HEK293 (cell line): Measurements from ENCODE around the gene OSBPL10.
A peak's percentile ranks its signal among the peaks of the same experiment; 100 is the strongest.

Experiments used
- CTCF ChIA-PET: fragments of 350-600 bp; formaldehyde crosslinking; extraction: SDS; loops from one replicate; lab custom pipeline; 2021; ENCODE audit warnings: antibody characterized with exemption; lab: Yijun Ruan, JAX
- POLR2A ChIA-PET: fragments of 300-600 bp; formaldehyde crosslinking; extraction: SDS; loops from one replicate; lab custom pipeline; 2020; ENCODE audit warnings: antibody characterized with exemption, inconsistent platforms; lab: Yijun Ruan, JAX
- H3K27ac ChIP-seq: fragments of 200-500 bp; sonication (Bioruptor generic); 2 replicates; pipeline ENCODE4 v1.5.1; 2014; ENCODE audit warnings: low read depth, low read length, control low read depth, inconsistent platforms; ENCODE audit errors: extremely low read depth
- H3K36me3 ChIP-seq, 2 experiments: fragments of 200-500 bp in 1 of 2; sonication (Bioruptor generic) in 1 of 2; 1 replicate in 1 of 2; 2 replicates in 1 of 2; pipeline ENCODE4 v1.5.1; 2014 to 2017; ENCODE audit warnings: inconsistent platforms in 2 of 2, low read length in 2 of 2; ENCODE audit not compliant: control insufficient read depth in 2 of 2, insufficient read depth in 1 of 2
- H3K4me1 ChIP-seq: fragments of 200-500 bp; sonication (Bioruptor generic); 2 replicates; pipeline ENCODE4 v1.5.1; 2014; ENCODE audit warnings: mild to moderate bottlenecking, low read length, inconsistent platforms; ENCODE audit not compliant: control insufficient read depth, insufficient read depth
- H3K4me3 ChIP-seq: 2 replicates; pipeline ENCODE4 v1.5.1; 2011; ENCODE audit warnings: low read depth, mild to moderate bottlenecking, control low read depth, low read length, moderate library complexity
- H3K9me3 ChIP-seq: fragments of 200-500 bp; sonication (Bioruptor generic); 2 replicates; pipeline ENCODE4 v1.5.1; 2014; ENCODE audit warnings: low read depth, low read length, inconsistent platforms; ENCODE audit not compliant: control insufficient read depth, insufficient read depth
- FEZF1 ChIP-seq: fragments of 450-650 bp; formaldehyde crosslinking; IDR thresholded peaks from 2 replicates; pipeline ENCODE4 v1.5.1; 2016; ENCODE audit warnings: missing biosample characterization, missing genetic modification characterization
- GLI2 ChIP-seq: fragments of 450-650 bp; formaldehyde crosslinking; IDR thresholded peaks from 2 replicates; pipeline ENCODE4; 2017; ENCODE audit warnings: missing biosample characterization, missing genetic modification characterization, low read depth, borderline replicate concordance
- HOXC10 ChIP-seq: sonication (generic); formaldehyde crosslinking; IDR thresholded peaks from 2 replicates; pipeline ENCODE4 v1.8.1; 2023; ENCODE audit warnings: mild to moderate bottlenecking, missing genetic modification reagents
- KLF1 ChIP-seq: fragments of 450-650 bp; formaldehyde crosslinking; IDR thresholded peaks from 2 replicates; pipeline ENCODE4 v1.5.1; 2016; ENCODE audit warnings: missing biosample characterization, missing genetic modification characterization
- KLF16 ChIP-seq: fragments of 450-650 bp; formaldehyde crosslinking; IDR thresholded peaks from 2 replicates; pipeline ENCODE4 v1.5.1; 2017; ENCODE audit warnings: missing biosample characterization, missing genetic modification characterization
- MYNN ChIP-seq: fragments of 450-650 bp; formaldehyde crosslinking; IDR thresholded peaks from 2 replicates; pipeline ENCODE4 v1.5.1; 2016; ENCODE audit warnings: missing biosample characterization, missing genetic modification characterization, borderline replicate concordance
- MZF1 ChIP-seq: fragments of 450-650 bp; formaldehyde crosslinking; IDR thresholded peaks from 2 replicates; pipeline ENCODE4 v1.5.1; 2017; ENCODE audit warnings: missing biosample characterization, missing genetic modification characterization, borderline replicate concordance
- OSR2 ChIP-seq: fragments of 450-650 bp; formaldehyde crosslinking; IDR thresholded peaks from 2 replicates; pipeline ENCODE4 v1.5.1; 2016; ENCODE audit warnings: missing biosample characterization, missing genetic modification characterization
- PRDM10 ChIP-seq: fragments of 450-650 bp; formaldehyde crosslinking; IDR thresholded peaks from 2 replicates; pipeline ENCODE4 v1.5.1; 2016; ENCODE audit warnings: missing biosample characterization, missing genetic modification characterization
- PRDM6 ChIP-seq: fragments of 450-650 bp; formaldehyde crosslinking; IDR thresholded peaks from 2 replicates; pipeline ENCODE4 v1.5.1; 2017; ENCODE audit warnings: missing biosample characterization, missing genetic modification characterization
- REPIN1 ChIP-seq: fragments of 450-650 bp; formaldehyde crosslinking; IDR thresholded peaks from 2 replicates; pipeline ENCODE4 v1.5.1; 2017; ENCODE audit warnings: missing biosample characterization, missing genetic modification characterization, low read depth
- SP7 ChIP-seq: fragments of 450-650 bp; formaldehyde crosslinking; IDR thresholded peaks from 2 replicates; pipeline ENCODE4 v1.5.1; 2016; ENCODE audit warnings: missing biosample characterization, missing genetic modification characterization
- TRIM28 ChIP-seq: IDR thresholded peaks from 2 replicates; pipeline ENCODE4 v1.6.1; 2011; ENCODE audit warnings: low read length, control low read depth, borderline replicate concordance
- ZBTB26 ChIP-seq: fragments of 450-650 bp; formaldehyde crosslinking; optimal IDR thresholded peaks from 2 replicates; pipeline ENCODE3; 2016; ENCODE audit warnings: missing biosample characterization, mild to moderate bottlenecking, missing genetic modification characterization
- ZNF146 ChIP-seq: fragments of 450-650 bp; formaldehyde crosslinking; IDR thresholded peaks from 2 replicates; pipeline ENCODE4 v1.5.1; 2016; ENCODE audit warnings: missing biosample characterization, missing genetic modification characterization
- ZNF221 ChIP-seq: fragments of 450-650 bp; formaldehyde crosslinking; IDR thresholded peaks from 2 replicates; pipeline ENCODE4 v1.5.1; 2017; ENCODE audit warnings: missing biosample characterization, missing genetic modification characterization, borderline replicate concordance
- ZNF248 ChIP-seq: fragments of 450-650 bp; formaldehyde crosslinking; IDR thresholded peaks from 2 replicates; pipeline ENCODE4 v1.5.1; 2017; ENCODE audit warnings: missing biosample characterization, missing genetic modification characterization
- ZNF335 ChIP-seq: fragments of 450-650 bp; formaldehyde crosslinking; conservative IDR thresholded peaks from 2 replicates; pipeline ENCODE4 v1.5.1; 2016; ENCODE audit warnings: missing biosample characterization, missing genetic modification characterization
- ZNF362 ChIP-seq: fragments of 450-650 bp; formaldehyde crosslinking; IDR thresholded peaks from 2 replicates; pipeline ENCODE4 v1.5.1; 2016; ENCODE audit warnings: missing biosample characterization, missing genetic modification characterization
- ZNF366 ChIP-seq: fragments of 450-650 bp; formaldehyde crosslinking; conservative IDR thresholded peaks from 2 replicates; pipeline ENCODE4 v1.5.1; 2016; ENCODE audit warnings: missing biosample characterization, missing genetic modification characterization
- ZNF394 ChIP-seq: fragments of 450-650 bp; formaldehyde crosslinking; IDR thresholded peaks from 2 replicates; pipeline ENCODE4 v1.5.1; 2016; ENCODE audit warnings: missing biosample characterization, missing genetic modification characterization, mild to moderate bottlenecking, moderate library complexity, borderline replicate concordance
- ZNF513 ChIP-seq: fragments of 450-650 bp; IDR thresholded peaks from 2 replicates; pipeline ENCODE4 v1.5.1; 2018; ENCODE audit warnings: missing biosample characterization, missing genetic modification characterization
- ZNF529 ChIP-seq: fragments of 450-650 bp; formaldehyde crosslinking; IDR thresholded peaks from 2 replicates; pipeline ENCODE4 v1.5.1; 2017; ENCODE audit warnings: missing genetic modification characterization, missing biosample characterization; ENCODE audit not compliant: insufficient replicate concordance
- ZNF629 ChIP-seq: fragments of 450-650 bp; formaldehyde crosslinking; IDR thresholded peaks from 2 replicates; pipeline ENCODE4 v1.5.1; 2017; ENCODE audit warnings: missing biosample characterization, missing genetic modification characterization
- ZNF639 ChIP-seq: fragments of 450-650 bp; formaldehyde crosslinking; IDR thresholded peaks from 2 replicates; pipeline ENCODE4 v1.5.1; 2016; ENCODE audit warnings: missing biosample characterization, missing genetic modification characterization
- ZNF654 ChIP-seq: fragments of 450-650 bp; formaldehyde crosslinking; IDR thresholded peaks from 2 replicates; pipeline ENCODE4 v1.5.1; 2016; ENCODE audit warnings: low read depth, missing biosample characterization, missing genetic modification characterization
- ZNF664 ChIP-seq: fragments of 450-650 bp; formaldehyde crosslinking; IDR thresholded peaks from 2 replicates; pipeline ENCODE4 v1.5.1; 2016; ENCODE audit warnings: missing biosample characterization, missing genetic modification characterization
- ZNF843 ChIP-seq: fragments of 450-650 bp; formaldehyde crosslinking; IDR thresholded peaks from 2 replicates; pipeline ENCODE4 v1.5.1; 2016; ENCODE audit warnings: missing biosample characterization, missing genetic modification characterization

The OSBPL10 gene

GRCh38 chr3:31968369-31968926 is 12.6 kb downstream of the OSBPL10 start:
- no peak for TF ChIP-seq HOXC10
- no peak for TF ChIP-seq KLF16 (tag by site-specific recombination)
- TF ChIP-seq ZNF221 (tag by site-specific recombination) = no peak
- no peak for TF ChIP-seq ZNF394
- no peak for TF ChIP-seq ZBTB26
- no peak for TF ChIP-seq GLI2 (tag by site-specific recombination)
- no peak for TF ChIP-seq ZNF335 (tag by site-specific recombination)
- TF ChIP-seq ZNF529 (tag by site-specific recombination) = no peak
- no peak for TF ChIP-seq TRIM28
- peak; percentile 17; the same call in 1 of the 2 replicates for TF ChIP-seq OSR2 (tag by site-specific recombination)
- TF ChIP-seq KLF1 (tag by site-specific recombination) = no peak
- no peak for TF ChIP-seq ZNF629 (tag by site-specific recombination)
- TF ChIP-seq MYNN = peak; percentile 93
- 0 out of 2 replicates have a peak, but pooled peaks have one; percentile 25 for TF ChIP-seq ZNF362
- no peak for TF ChIP-seq ZNF248 (tag by site-specific recombination)
- TF ChIP-seq FEZF1 (tag by site-specific recombination) = peak; percentile 84
- no peak for TF ChIP-seq ZNF146
- TF ChIP-seq ZNF366 (tag by site-specific recombination) = 0 out of 2 replicates have a peak, but pooled peaks have one; percentile 13
- TF ChIP-seq ZNF639 (tag by site-specific recombination) = no peak
- TF ChIP-seq SP7 (tag by site-specific recombination) = no peak
- no peak for TF ChIP-seq ZNF513 (tag by site-specific recombination)
- TF ChIP-seq REPIN1 = no peak
- 0 out of 2 replicates have a peak, but pooled peaks have one; percentile 4 for TF ChIP-seq ZNF654 (tag by site-specific recombination)
- TF ChIP-seq ZNF664 = peak; percentile 32; the same call in 1 of the 2 replicates
- peak; percentile 54 for TF ChIP-seq PRDM10 (tag by site-specific recombination)
- peak; percentile 73; the same call in 1 of the 2 replicates for TF ChIP-seq ZNF843 (tag by site-specific recombination)
- TF ChIP-seq MZF1 (tag by site-specific recombination) = no peak
- peak; percentile 76 for TF ChIP-seq PRDM6

More at GRCh38 chr3:31968369-31968926, 12.6 kb downstream of the OSBPL10 start:
- Histone ChIP-seq H3K27ac (peak overlapping the region; percentile 47), H3K4me3 (no peak overlapping the region), H3K4me1 (peaks cover 2% of the 10 kb centered on the region; the same call in 1 of the 2 replicates), H3K36me3 (no peaks in the 10 kb centered on the region), H3K9me3 (no peaks in the 10 kb centered on the region)
- POLR2A ChIA-PET = interaction anchor here (1.6 kb wide), 1 partner anchor 13 kb away, joined by 4 read pairs; the partner anchor contains the start of genes OSBPL10 and ZNF860
- CTCF ChIA-PET = no interaction called here
